ENCODE measurements around the gene TRIM31.

- TF ChIP-seq KAT7 (CRISPR knock-in tag; IDR thresholded peaks at IDR 0.05; ENCODE audit: borderline replicate concordance), result no peak
- no peak for TF ChIP-seq MLX (CRISPR knock-in tag; IDR thresholded peaks at IDR 0.05)
- TF ChIP-seq, protein P1, sequence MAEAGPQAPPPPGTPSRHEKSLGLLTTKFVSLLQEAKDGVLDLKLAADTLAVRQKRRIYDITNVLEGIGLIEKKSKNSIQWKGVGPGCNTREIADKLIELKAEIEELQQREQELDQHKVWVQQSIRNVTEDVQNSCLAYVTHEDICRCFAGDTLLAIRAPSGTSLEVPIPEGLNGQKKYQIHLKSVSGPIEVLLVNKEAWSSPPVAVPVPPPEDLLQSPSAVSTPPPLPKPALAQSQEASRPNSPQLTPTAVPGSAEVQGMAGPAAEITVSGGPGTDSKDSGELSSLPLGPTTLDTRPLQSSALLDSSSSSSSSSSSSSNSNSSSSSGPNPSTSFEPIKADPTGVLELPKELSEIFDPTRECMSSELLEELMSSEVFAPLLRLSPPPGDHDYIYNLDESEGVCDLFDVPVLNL (CRISPR knock-in tag; IDR thresholded peaks at IDR 0.05; ENCODE audit: borderline replicate concordance, low read depth), result no peak
- no peak for TF ChIP-seq TEAD4 (CRISPR knock-in tag; IDR thresholded peaks at IDR 0.05)
Observed at GRCh38 chr6:30067460-30068139, 45.3 kb downstream of the TRIM31 start.
